Measurements from ENCODE around the gene ALDH1A2. TPM values are rescaled to one million over a fixed set of nuclear protein-coding genes. Genes with fewer than 3 reads are reported as not detected.

ALDH1A2 gene
- polyA plus RNA-seq, 1 donor (not counting 4 experiments of a cell fraction or from before 2014, with no cell fraction given) = 1.9 TPM

DNA sequence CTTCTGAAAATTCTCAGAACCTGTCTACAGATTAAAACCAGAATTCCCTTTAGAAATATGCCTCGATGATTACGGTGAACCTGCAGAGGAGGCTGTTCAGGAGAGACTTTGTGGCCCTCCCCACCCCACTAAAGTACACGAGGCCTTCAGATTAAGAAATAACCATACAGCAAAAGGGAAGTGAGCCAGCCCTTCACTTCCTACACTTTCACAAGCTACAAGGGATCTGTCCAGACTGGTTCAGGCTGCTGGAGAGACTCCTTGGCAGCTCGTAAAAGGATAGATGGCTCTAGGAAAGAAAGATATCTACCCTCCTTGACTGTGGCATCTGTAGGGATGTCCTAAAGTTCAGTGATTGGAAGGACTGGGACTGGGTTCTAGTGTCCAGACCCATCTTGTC, 102.6 kb downstream of the ALDH1A2 start:
- TF ChIP-seq, protein P1, sequence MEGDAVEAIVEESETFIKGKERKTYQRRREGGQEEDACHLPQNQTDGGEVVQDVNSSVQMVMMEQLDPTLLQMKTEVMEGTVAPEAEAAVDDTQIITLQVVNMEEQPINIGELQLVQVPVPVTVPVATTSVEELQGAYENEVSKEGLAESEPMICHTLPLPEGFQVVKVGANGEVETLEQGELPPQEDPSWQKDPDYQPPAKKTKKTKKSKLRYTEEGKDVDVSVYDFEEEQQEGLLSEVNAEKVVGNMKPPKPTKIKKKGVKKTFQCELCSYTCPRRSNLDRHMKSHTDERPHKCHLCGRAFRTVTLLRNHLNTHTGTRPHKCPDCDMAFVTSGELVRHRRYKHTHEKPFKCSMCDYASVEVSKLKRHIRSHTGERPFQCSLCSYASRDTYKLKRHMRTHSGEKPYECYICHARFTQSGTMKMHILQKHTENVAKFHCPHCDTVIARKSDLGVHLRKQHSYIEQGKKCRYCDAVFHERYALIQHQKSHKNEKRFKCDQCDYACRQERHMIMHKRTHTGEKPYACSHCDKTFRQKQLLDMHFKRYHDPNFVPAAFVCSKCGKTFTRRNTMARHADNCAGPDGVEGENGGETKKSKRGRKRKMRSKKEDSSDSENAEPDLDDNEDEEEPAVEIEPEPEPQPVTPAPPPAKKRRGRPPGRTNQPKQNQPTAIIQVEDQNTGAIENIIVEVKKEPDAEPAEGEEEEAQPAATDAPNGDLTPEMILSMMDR (optimal IDR thresholded peaks at IDR 0.05 in 1 of 3, IDR thresholded peaks at IDR 0.05 in 1 of 3, conservative IDR thresholded peaks at IDR 0.05 in 1 of 3; ENCODE audit: extremely low read depth in 1 of 3, insufficient read depth in 2 of 3, low read length in 3 of 3) = no peak
- TF ChIP-seq EZH2 (IDR thresholded peaks at IDR 0.05; ENCODE audit: low read length) = no peak
- dilution Hi-C loops (cut with MboI; ENCODE audit: extremely low pct_ligation_motif_present, low sequenced_read_pairs) = no loop called here
- Histone ChIP-seq H2AFZ (ENCODE audit: control insufficient read depth, low read length) (no peak overlapping the region), H3K4me2 (ENCODE audit: control insufficient read depth, extremely low read depth, insufficient read depth, low read depth, low read length) (peak overlapping the region; percentile 59), H3K36me3 (ENCODE audit: control insufficient read depth in 2 of 2, extremely low read depth in 1 of 2, insufficient read depth in 2 of 2, low read length in 2 of 2) (no peaks in the 10 kb centered on the region), H3K4me1 (ENCODE audit: control insufficient read depth, extremely low read depth, insufficient read depth, low read length) (peaks cover 6% of the 10 kb centered on the region), H3K27me3 (ENCODE audit: control insufficient read depth, extremely low read depth, insufficient read depth, low read length) (no peaks in the 10 kb centered on the region), H4K20me1 (ENCODE audit: control insufficient read depth, extremely low read depth, insufficient read depth, low read length) (no peaks in the 10 kb centered on the region), H3K9me1 (ENCODE audit: control insufficient read depth, extremely low read depth, insufficient read depth, low read length) (no peaks in the 10 kb centered on the region), H3K4me3 (ENCODE audit: control insufficient read depth in 2 of 3, extremely low read depth in 1 of 3, insufficient read depth in 2 of 3, low read depth in 1 of 3, low read length in 3 of 3) (no peak overlapping the region), H3K27ac (ENCODE audit: control insufficient read depth, insufficient read depth, low read length) (no peak overlapping the region), H3K9me3 (ENCODE audit: control insufficient read depth, low read depth, low read length) (no peaks in the 10 kb centered on the region), H3K79me2 (ENCODE audit: control insufficient read depth, insufficient read depth, low read length) (no peaks in the 10 kb centered on the region), H3K9ac (ENCODE audit: control insufficient read depth, extremely low read depth, insufficient read depth, low read length) (no peak overlapping the region)
- FAIRE-seq = peak; percentile 90
- no peak for DNase-seq (ENCODE audit: low read depth, low spot score)

DNA sequence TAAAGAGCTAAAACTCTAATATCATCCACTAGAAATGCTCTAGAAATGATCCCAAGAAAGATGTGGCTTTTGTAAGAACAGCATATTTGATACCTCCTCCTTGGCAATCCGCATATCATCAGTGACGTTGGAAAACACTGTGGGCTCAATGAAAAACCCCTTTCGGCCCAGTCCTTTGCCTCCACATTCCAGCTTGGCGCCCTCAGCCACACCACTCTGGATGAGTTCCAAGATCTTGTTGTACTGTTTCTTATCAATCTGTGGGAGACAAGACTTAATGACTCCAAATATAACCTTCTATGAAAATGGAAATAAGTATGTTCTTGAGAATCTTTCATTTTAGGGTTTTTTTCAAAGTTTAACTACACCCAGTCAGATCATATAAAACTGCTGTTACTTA, 103.6 kb downstream of the ALDH1A2 start:
- H3K79me2 ChIP-seq (ENCODE audit: control insufficient read depth, insufficient read depth, low read length) = no peaks in the 10 kb centered on the region
- no peak overlapping the region for H2AFZ ChIP-seq (ENCODE audit: control insufficient read depth, low read length)
- no peak overlapping the region for H3K4me2 ChIP-seq (ENCODE audit: control insufficient read depth, extremely low read depth, insufficient read depth, low read depth, low read length)
- DNase-seq (ENCODE audit: low read depth, low spot score) (no peak), FAIRE-seq (no peak)
- no peaks in the 10 kb centered on the region for H3K9me3 ChIP-seq (ENCODE audit: control insufficient read depth, low read depth, low read length)
- no peak for TF ChIP-seq EZH2 (IDR thresholded peaks at IDR 0.05; ENCODE audit: low read length)
- TF ChIP-seq, protein P1 (optimal IDR thresholded peaks at IDR 0.05 in 1 of 3, IDR thresholded peaks at IDR 0.05 in 1 of 3, conservative IDR thresholded peaks at IDR 0.05 in 1 of 3; ENCODE audit: extremely low read depth in 1 of 3, insufficient read depth in 2 of 3, low read length in 3 of 3) = no peak
- H3K9me1 ChIP-seq (ENCODE audit: control insufficient read depth, extremely low read depth, insufficient read depth, low read length) = no peaks in the 10 kb centered on the region
- H3K4me1 ChIP-seq (ENCODE audit: control insufficient read depth, extremely low read depth, insufficient read depth, low read length) = peaks cover 6% of the 10 kb centered on the region
- no peaks in the 10 kb centered on the region for H4K20me1 ChIP-seq (ENCODE audit: control insufficient read depth, extremely low read depth, insufficient read depth, low read length)
- H3K36me3 ChIP-seq (ENCODE audit: control insufficient read depth in 2 of 2, extremely low read depth in 1 of 2, insufficient read depth in 2 of 2, low read length in 2 of 2) = no peaks in the 10 kb centered on the region
- dilution Hi-C loops (cut with MboI; ENCODE audit: extremely low pct_ligation_motif_present, low sequenced_read_pairs) = no loop called here
- H3K9ac ChIP-seq (ENCODE audit: control insufficient read depth, extremely low read depth, insufficient read depth, low read length) = no peak overlapping the region
- H3K4me3 ChIP-seq (ENCODE audit: control insufficient read depth in 2 of 3, extremely low read depth in 1 of 3, insufficient read depth in 2 of 3, low read depth in 1 of 3, low read length in 3 of 3) = no peak overlapping the region
- no peak overlapping the region for H3K27ac ChIP-seq (ENCODE audit: control insufficient read depth, insufficient read depth, low read length)
- no peaks in the 10 kb centered on the region for H3K27me3 ChIP-seq (ENCODE audit: control insufficient read depth, extremely low read depth, insufficient read depth, low read length)

All from keratinocyte (primary cell).